Neural cell (in vitro differentiated cells): ENCODE data around the gene TJP1. TPM values are rescaled to one million over a fixed set of nuclear protein-coding genes. Genes with fewer than 3 reads are reported as not detected.

ENCODE experiments used
- H2AFZ ChIP-seq: fragments of 200-600, 300-800 bp; sonication (generic), shearing (Covaris generic); 2 replicates; pipeline ENCODE4 v1.6.0; 2014; ENCODE audit warnings: low read depth, mild to moderate bottlenecking, antibody characterized with exemption, low read length, moderate library complexity
- H3F3A ChIP-seq: fragments of 200-600 bp; shearing (Covaris generic); 2 replicates; pipeline ENCODE4 v1.6.1; 2016; ENCODE audit warnings: mild to moderate bottlenecking, moderate library complexity, mixed read lengths, antibody characterized with exemption, low read length; ENCODE audit not compliant: insufficient read depth, poor library complexity, severe bottlenecking
- H3K27ac ChIP-seq: fragments of 200-600, 300-800 bp; sonication (generic), shearing (Covaris generic); 2 replicates; pipeline ENCODE4 v1.5.1; 2014; ENCODE audit warnings: mild to moderate bottlenecking, low read length, moderate library complexity
- H3K27me3 ChIP-seq: fragments of 300-800, 200-600 bp; sonication (generic), shearing (Covaris generic); 2 replicates; pipeline ENCODE4 v1.6.0; 2014; ENCODE audit warnings: mild to moderate bottlenecking, low read depth, low read length, moderate library complexity; ENCODE audit not compliant: insufficient read depth
- H3K36me3 ChIP-seq: fragments of 300-800, 200-600 bp; sonication (generic), shearing (Covaris generic); 2 replicates; pipeline ENCODE4 v1.5.1; 2014; ENCODE audit warnings: mild to moderate bottlenecking, antibody characterized with exemption, low read length, moderate library complexity; ENCODE audit not compliant: insufficient read depth
- H3K4me2 ChIP-seq: fragments of 300-800, 200-600 bp; sonication (generic), shearing (Covaris generic); 2 replicates; pipeline ENCODE4 v1.6.0; 2014; ENCODE audit warnings: mild to moderate bottlenecking, low read length
- H3K4me3 ChIP-seq: fragments of 300-800, 200-600 bp; sonication (generic), shearing (Covaris generic); 2 replicates; pipeline ENCODE4 v1.5.1; 2014; ENCODE audit warnings: mild to moderate bottlenecking, low read length, moderate library complexity
- H3K79me2 ChIP-seq: fragments of 200-600 bp; shearing (Covaris generic); replicated peaks from 2 replicates; pipeline ENCODE4 v1.6.0; 2014; ENCODE audit warnings: mild to moderate bottlenecking, low read length, moderate library complexity; ENCODE audit not compliant: insufficient read depth
- H3K9ac ChIP-seq: fragments of 300-800, 200-600 bp; sonication (generic), shearing (Covaris generic); 2 replicates; pipeline ENCODE4 v1.6.1; 2016; ENCODE audit warnings: mild to moderate bottlenecking, low read length, mixed read lengths
- H3K9me2 ChIP-seq: fragments of 200-600 bp; shearing (Covaris generic); 2 replicates; pipeline ENCODE4 v1.6.1; 2016; ENCODE audit warnings: mild to moderate bottlenecking, low read length, mixed read lengths; ENCODE audit not compliant: insufficient read depth
- H3K9me3 ChIP-seq: fragments of 200-600, 300-800 bp; sonication (generic), shearing (Covaris generic); 2 replicates; pipeline ENCODE4 v1.6.1; 2016; ENCODE audit warnings: mild to moderate bottlenecking, mixed run types, low read length, moderate library complexity, mixed read lengths
- H4K20me1 ChIP-seq: fragments of 200-600 bp; shearing (Covaris generic); 2 replicates; pipeline ENCODE4 v1.6.1; 2016; ENCODE audit warnings: mild to moderate bottlenecking, mixed run types; ENCODE audit not compliant: insufficient read depth
- EP300 ChIP-seq: fragments of 450-650 bp; conservative IDR thresholded peaks from 2 replicates; pipeline ENCODE4 v1.6.1; 2014; ENCODE audit warnings: antibody characterized with exemption, mild to moderate bottlenecking, moderate library complexity; ENCODE audit not compliant: poor library complexity, severe bottlenecking
- EZH2 ChIP-seq: fragments of 200-600, 300-800 bp; shearing (Covaris generic), sonication (generic); IDR thresholded peaks from 2 replicates; pipeline ENCODE4 v1.6.1; 2014; ENCODE audit warnings: antibody characterized with exemption, low read length, borderline replicate concordance, mild to moderate bottlenecking; ENCODE audit not compliant: insufficient read depth, poor library complexity, severe bottlenecking
- MXI1 ChIP-seq: fragments of 450-650 bp; conservative IDR thresholded peaks from 2 replicates; pipeline ENCODE4 v1.6.1; 2014; ENCODE audit warnings: antibody characterized with exemption, mild to moderate bottlenecking; ENCODE audit not compliant: poor library complexity, severe bottlenecking
- POLR2AphosphoS5 ChIP-seq: IDR thresholded peaks from 2 replicates; pipeline ENCODE4 v1.6.1; 2012
- RAD21 ChIP-seq: fragments of 450-650 bp; conservative IDR thresholded peaks from 2 replicates; pipeline ENCODE4 v1.6.1; 2014; ENCODE audit warnings: antibody characterized with exemption, mild to moderate bottlenecking, moderate library complexity
- SMC3 ChIP-seq: fragments of 450-650 bp; conservative IDR thresholded peaks from 2 replicates; pipeline ENCODE4 v1.6.1; 2014; ENCODE audit warnings: antibody characterized with exemption, mild to moderate bottlenecking, moderate library complexity; ENCODE audit not compliant: poor library complexity
- TAF1 ChIP-seq: IDR thresholded peaks from 2 replicates; pipeline ENCODE4 v1.6.1; 2012; ENCODE audit warnings: low read depth
- polyA plus RNA-seq: library from polyadenylated mRNA; depleted of rRNA; stranded (reverse); fragments of >200 nt; gene quantifications from 2 replicates; pipeline ENCODE4 v1.2.3, GENCODE V29; 2014
- TF ChIP-seq, protein P1 (sequence below): IDR thresholded peaks from 2 replicates; pipeline ENCODE4 v1.6.1; 2012; ENCODE audit warnings: borderline replicate concordance
- TF ChIP-seq, protein P2 (sequence below): fragments of 450-650 bp; IDR thresholded peaks from 2 replicates; pipeline ENCODE4 v1.5.1; 2014; ENCODE audit warnings: antibody characterized with exemption, mild to moderate bottlenecking, moderate library complexity; ENCODE audit not compliant: poor library complexity, severe bottlenecking

TJP1 gene
- polyA plus RNA-seq, 1 donor from 2014 or later = 6.2 TPM

DNA sequence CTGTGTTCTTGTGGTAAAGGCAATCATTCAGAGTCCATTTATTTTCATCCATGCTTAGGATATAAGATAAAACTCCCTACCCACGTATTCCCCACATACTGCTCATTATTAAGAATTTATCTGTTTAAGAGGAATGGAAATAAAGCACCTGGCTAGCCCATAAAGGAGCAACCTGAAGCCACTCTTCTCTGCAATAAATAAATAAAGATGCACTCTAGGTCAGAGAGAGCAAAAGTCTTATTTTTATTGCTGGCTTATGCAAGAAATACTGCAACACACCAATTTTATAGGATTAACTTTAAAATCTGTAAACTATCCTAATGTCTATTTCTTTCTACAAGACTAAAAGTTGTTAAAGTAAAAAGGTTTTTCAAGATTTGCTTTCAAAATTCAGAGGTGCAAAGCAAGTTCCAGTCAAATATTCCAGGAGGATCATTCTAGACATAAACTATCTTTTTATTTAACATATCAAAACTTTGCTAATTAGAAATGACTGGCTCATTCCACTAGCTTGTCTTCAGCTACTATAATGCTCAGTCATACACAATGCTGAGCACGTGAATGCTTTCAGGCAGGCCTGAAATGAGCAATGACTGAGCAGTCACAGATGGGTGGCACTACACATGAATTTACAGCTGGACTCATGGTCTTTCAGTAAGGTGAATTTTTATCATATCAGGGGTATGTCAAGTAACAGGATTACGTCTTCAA, 7.1 kb downstream of the TJP1 start:
- no peaks in the 10 kb centered on the region for H3F3A ChIP-seq
- H3K4me2 ChIP-seq = no peak overlapping the region
- H2AFZ ChIP-seq = no peak overlapping the region
- H3K79me2 ChIP-seq = peaks cover 76% of the 10 kb centered on the region
- no peaks in the 10 kb centered on the region for H4K20me1 ChIP-seq
- H3K36me3 ChIP-seq = no peaks in the 10 kb centered on the region
- no peak for TF ChIP-seq RAD21
- no peaks in the 10 kb centered on the region for H3K27me3 ChIP-seq
- no peak overlapping the region for H3K4me3 ChIP-seq
- H3K27ac ChIP-seq = no peak overlapping the region
- no peaks in the 10 kb centered on the region for H3K9me3 ChIP-seq
- H3K9me2 ChIP-seq = no peaks in the 10 kb centered on the region
- no peak overlapping the region for H3K9ac ChIP-seq

DNA sequence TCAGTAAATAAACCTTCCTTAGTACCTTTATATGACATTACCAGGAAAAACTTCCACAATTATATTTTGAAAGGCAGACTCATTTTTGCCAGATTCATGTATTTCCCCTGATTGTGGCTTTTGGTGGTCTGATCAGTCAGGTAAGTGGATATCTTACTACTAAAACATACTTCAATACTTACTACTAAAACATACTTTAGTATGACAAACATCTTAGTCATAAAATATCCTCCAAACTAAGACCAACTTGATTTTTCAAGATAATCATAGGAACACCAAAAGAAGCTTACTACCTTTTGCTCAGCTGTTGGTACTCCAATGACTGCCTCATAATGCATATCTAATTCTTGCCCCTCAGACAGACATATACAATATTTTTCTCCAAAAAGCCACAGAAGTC, 9.3 kb downstream of the TJP1 start:
- no peak overlapping the region for H3K27ac ChIP-seq
- H3K9ac ChIP-seq = no peak overlapping the region
- H3K4me3 ChIP-seq = no peak overlapping the region
- no peaks in the 10 kb centered on the region for H3K9me2 ChIP-seq
- H3K27me3 ChIP-seq = no peaks in the 10 kb centered on the region
- H3K36me3 ChIP-seq = no peaks in the 10 kb centered on the region
- no peaks in the 10 kb centered on the region for H3F3A ChIP-seq
- H4K20me1 ChIP-seq = no peaks in the 10 kb centered on the region
- H3K79me2 ChIP-seq = peaks cover 73% of the 10 kb centered on the region
- TF ChIP-seq EZH2 (no peak), EP300 (no peak), RAD21 (no peak), SMC3 (no peak)
- TF ChIP-seq, protein P1, sequence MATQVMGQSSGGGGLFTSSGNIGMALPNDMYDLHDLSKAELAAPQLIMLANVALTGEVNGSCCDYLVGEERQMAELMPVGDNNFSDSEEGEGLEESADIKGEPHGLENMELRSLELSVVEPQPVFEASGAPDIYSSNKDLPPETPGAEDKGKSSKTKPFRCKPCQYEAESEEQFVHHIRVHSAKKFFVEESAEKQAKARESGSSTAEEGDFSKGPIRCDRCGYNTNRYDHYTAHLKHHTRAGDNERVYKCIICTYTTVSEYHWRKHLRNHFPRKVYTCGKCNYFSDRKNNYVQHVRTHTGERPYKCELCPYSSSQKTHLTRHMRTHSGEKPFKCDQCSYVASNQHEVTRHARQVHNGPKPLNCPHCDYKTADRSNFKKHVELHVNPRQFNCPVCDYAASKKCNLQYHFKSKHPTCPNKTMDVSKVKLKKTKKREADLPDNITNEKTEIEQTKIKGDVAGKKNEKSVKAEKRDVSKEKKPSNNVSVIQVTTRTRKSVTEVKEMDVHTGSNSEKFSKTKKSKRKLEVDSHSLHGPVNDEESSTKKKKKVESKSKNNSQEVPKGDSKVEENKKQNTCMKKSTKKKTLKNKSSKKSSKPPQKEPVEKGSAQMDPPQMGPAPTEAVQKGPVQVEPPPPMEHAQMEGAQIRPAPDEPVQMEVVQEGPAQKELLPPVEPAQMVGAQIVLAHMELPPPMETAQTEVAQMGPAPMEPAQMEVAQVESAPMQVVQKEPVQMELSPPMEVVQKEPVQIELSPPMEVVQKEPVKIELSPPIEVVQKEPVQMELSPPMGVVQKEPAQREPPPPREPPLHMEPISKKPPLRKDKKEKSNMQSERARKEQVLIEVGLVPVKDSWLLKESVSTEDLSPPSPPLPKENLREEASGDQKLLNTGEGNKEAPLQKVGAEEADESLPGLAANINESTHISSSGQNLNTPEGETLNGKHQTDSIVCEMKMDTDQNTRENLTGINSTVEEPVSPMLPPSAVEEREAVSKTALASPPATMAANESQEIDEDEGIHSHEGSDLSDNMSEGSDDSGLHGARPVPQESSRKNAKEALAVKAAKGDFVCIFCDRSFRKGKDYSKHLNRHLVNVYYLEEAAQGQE = no peak
- H2AFZ ChIP-seq = no peak overlapping the region
- H3K9me3 ChIP-seq = no peaks in the 10 kb centered on the region
- no peak overlapping the region for H3K4me2 ChIP-seq

DNA sequence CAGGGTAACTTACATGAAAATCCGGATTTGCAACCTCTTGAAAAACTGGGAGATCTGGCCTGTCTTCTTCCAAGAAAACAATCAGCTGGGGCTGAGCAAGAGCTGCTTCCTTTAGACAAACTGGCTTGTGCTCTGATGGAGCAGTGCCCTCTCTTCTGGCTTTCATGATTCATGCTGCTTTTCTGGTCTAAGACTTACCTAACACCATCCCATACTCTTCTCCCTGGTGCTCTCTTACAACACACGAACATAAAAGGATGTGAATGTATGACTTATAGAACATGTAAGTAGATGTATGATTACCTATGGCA, 9.9 kb downstream of the TJP1 start:
- Histone ChIP-seq H3K4me3 (no peak overlapping the region), H3K9me2 (no peaks in the 10 kb centered on the region), H3K27ac (no peak overlapping the region), H3K27me3 (no peaks in the 10 kb centered on the region), H4K20me1 (no peaks in the 10 kb centered on the region), H3K9me3 (no peaks in the 10 kb centered on the region), H3K36me3 (no peaks in the 10 kb centered on the region), H3F3A (no peaks in the 10 kb centered on the region), H2AFZ (no peak overlapping the region), H3K4me2 (no peak overlapping the region), H3K9ac (no peak overlapping the region), H3K79me2 (peaks cover 67% of the 10 kb centered on the region)
- TF ChIP-seq, protein P2, sequence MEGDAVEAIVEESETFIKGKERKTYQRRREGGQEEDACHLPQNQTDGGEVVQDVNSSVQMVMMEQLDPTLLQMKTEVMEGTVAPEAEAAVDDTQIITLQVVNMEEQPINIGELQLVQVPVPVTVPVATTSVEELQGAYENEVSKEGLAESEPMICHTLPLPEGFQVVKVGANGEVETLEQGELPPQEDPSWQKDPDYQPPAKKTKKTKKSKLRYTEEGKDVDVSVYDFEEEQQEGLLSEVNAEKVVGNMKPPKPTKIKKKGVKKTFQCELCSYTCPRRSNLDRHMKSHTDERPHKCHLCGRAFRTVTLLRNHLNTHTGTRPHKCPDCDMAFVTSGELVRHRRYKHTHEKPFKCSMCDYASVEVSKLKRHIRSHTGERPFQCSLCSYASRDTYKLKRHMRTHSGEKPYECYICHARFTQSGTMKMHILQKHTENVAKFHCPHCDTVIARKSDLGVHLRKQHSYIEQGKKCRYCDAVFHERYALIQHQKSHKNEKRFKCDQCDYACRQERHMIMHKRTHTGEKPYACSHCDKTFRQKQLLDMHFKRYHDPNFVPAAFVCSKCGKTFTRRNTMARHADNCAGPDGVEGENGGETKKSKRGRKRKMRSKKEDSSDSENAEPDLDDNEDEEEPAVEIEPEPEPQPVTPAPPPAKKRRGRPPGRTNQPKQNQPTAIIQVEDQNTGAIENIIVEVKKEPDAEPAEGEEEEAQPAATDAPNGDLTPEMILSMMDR = no peak
- TF ChIP-seq SMC3 = no peak
- no peak for TF ChIP-seq EP300
- TF ChIP-seq TAF1 = no peak
- TF ChIP-seq, protein P1 = no peak
- TF ChIP-seq MXI1 = no peak
- TF ChIP-seq EZH2 = no peak
- no peak for TF ChIP-seq RAD21
- TF ChIP-seq POLR2AphosphoS5 = no peak
